Right lobe of liver (tissue), 4 donors: ENCODE data around the gene AKT1S1.

Source experiments
- POLR2A ChIP-seq: fragments of 450-650 bp; IDR thresholded peaks from one replicate; pipeline ENCODE4 v1.6.1; 2017; ENCODE audit warnings: antibody characterized with exemption, mild to moderate bottlenecking
- TF ChIP-seq, protein P1 (sequence below), 4 donors: fragments of 200-600 bp in 3 of 4; fragments of 450-650 bp in 1 of 4; IDR thresholded peaks; one replicate each; pipeline versions ENCODE4 v1.5.1 to v1.8.0; 2016 to 2022; ENCODE audit warnings: antibody characterized with exemption in 4 of 4, mild to moderate bottlenecking in 2 of 4
- donor health status: DM: no; HTN: no; CAD: no.
- donor health status: DM: no; HTN: no; CAD: no.
- donor health status: DM: no; HTN: yes; CAD: no.

DNA sequence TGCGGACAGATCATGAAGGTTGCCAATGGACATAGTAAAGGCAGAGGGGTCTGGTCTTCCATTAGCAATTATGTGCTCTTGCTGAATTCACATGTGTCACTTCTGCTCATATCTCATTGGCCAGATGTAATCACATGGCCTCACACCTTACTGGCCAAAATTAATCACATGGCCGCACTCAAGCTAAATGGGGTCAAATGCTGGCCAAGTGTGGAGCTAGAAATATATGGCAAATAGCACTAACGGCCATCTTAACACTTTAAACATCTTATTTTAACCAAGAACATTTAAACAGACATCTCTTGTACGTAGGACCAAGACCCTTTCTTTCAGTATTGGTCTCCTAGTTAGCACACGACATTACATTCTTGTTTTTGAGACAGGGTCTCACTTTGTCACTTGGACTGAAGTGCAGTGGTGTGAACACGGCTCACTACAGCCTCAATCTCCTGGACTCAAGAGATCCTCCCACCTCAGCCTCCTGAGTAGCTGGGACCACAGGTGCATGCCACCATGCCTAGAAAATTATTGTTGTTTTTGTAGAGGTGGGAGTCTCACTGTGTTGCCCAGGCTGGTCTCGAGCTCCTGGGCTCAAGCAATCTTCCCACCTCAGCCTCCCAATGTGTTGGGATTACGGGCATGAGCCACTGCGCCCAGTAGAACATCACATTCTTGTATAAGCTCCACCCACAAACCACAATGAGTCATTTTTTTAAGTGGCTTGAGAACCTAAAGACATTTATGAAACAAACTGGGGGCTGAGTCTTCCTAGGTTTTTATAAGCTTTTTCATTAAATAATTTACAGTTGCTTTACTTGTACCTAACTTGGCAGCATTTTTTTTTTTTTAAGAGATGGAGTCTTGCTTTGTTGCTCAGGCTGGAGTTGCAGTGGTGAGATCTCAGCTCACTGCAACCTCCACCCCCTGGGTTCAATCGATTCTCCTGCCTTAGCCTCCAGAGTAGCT is 29.1 kb downstream of the AKT1S1 start:
- TF ChIP-seq, protein P1, sequence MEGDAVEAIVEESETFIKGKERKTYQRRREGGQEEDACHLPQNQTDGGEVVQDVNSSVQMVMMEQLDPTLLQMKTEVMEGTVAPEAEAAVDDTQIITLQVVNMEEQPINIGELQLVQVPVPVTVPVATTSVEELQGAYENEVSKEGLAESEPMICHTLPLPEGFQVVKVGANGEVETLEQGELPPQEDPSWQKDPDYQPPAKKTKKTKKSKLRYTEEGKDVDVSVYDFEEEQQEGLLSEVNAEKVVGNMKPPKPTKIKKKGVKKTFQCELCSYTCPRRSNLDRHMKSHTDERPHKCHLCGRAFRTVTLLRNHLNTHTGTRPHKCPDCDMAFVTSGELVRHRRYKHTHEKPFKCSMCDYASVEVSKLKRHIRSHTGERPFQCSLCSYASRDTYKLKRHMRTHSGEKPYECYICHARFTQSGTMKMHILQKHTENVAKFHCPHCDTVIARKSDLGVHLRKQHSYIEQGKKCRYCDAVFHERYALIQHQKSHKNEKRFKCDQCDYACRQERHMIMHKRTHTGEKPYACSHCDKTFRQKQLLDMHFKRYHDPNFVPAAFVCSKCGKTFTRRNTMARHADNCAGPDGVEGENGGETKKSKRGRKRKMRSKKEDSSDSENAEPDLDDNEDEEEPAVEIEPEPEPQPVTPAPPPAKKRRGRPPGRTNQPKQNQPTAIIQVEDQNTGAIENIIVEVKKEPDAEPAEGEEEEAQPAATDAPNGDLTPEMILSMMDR (IDR thresholded peaks at IDR 0.05): no peak
- TF ChIP-seq POLR2A: no peak
